HG03045 (cell line): ENCODE results near the gene BCL2L1.

Experiments
- ATAC-seq: cut with Tn5 transposase; IDR thresholded peaks from one replicate; pipeline ENCODE4 v1.9.1; 2021; ENCODE audit warnings: mild to moderate bottlenecking, moderate library complexity; ENCODE audit not compliant: unreplicated experiment

BCL2L1 gene

GRCh38 chr20:31731321-31731717 is 8.7 kb upstream of the BCL2L1 start:
- ATAC-seq: no peak

DNA sequence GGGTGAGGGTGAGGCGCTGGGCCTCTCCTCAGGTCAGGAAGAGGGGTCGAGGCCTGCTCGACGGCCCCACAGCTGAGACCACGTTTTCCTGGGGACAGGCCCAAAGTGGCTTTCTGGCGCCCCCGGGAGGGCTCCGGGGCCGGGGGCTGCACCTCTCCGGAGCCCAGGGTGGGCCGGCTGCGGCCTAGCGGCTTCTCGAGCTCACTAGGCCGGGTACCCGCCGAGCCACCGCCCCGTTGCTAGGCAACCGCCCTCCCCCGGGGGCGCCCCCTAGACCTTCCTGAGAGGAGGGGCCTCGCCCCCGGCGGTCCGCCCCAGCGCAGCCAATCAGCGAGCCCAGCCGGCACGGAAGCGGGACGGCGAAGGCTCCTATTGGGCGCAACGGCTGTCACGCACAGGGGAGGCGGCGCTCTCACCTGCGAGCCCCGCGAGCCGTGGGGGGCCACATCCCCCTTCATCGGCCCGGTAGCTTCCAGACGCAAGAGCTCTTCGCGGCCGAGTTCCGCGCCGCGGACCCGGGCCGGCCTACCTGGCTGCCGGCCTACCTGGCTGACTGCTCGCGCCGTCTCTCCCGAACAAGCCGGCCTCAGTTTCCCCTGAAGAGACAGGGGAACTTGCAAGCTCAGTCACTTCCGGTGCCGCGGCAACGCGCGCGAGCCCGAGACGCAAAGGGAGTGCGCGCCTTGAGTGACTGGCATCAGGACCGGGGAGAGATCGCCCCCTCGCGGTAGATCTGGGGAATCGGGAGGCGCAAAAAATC is 831 bp upstream of the BCL2L1 start:
- peak; percentile 88 for ATAC-seq

DNA sequence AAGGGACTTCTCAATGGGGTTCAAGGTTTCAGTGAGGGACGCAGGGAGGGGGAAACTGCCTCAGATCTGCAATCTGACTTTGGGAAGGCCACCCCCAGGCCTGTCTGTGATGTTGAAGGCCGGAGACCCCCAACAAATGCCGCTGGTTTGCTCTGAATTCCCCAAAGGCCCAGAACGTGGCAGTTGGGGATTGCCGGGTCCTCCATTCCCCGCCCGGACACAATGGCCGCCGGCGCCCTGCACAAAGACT is 326 bp upstream of the BCL2L1 start:
- ATAC-seq: peak; percentile 0

GRCh38 chr20:31721408-31722256 is 1.0 kb downstream of the BCL2L1 start:
- no peak for ATAC-seq

GRCh38 chr20:31720486-31721407 is 1.9 kb downstream of the BCL2L1 start:
- no peak for ATAC-seq

GRCh38 chr20:31719644-31720485 is 2.8 kb downstream of the BCL2L1 start:
- ATAC-seq: no peak

DNA sequence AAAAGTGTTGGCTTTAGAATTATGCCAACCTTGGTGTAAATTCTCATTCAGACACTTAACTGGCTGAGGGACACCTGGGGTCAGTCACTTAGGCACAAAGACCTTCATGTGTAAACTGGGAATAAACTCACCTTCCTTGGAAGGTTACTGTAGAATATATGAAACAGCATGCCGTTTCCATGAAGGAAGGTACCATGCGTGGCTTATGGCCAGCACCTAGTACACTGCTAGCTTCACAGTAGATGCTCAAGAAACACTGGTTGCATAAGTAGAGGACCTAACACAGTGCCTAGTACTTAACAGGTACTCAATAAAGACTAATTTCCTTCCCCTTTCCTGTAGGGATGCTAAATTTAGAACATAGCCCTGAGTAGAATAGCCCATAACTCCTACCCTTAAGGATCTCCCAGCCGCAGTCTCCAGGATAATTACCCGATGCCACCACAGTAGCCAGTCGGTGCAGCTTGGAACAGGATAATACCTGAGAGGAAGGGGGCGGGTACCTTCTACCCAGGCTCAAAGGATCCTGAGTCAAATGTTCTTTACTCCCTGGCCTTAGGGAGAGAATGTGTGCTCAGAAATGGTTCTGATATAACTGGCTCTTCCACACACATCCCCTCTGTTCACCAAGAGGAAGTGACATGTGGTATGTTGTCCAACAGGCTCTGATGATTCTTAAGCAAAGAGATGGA is 3.6 kb downstream of the BCL2L1 start:
- ATAC-seq: no peak

- ATAC-seq: peak; percentile 45
Observed at GRCh38 chr20:31717478-31718201, 5.0 kb downstream of the BCL2L1 start.

DNA sequence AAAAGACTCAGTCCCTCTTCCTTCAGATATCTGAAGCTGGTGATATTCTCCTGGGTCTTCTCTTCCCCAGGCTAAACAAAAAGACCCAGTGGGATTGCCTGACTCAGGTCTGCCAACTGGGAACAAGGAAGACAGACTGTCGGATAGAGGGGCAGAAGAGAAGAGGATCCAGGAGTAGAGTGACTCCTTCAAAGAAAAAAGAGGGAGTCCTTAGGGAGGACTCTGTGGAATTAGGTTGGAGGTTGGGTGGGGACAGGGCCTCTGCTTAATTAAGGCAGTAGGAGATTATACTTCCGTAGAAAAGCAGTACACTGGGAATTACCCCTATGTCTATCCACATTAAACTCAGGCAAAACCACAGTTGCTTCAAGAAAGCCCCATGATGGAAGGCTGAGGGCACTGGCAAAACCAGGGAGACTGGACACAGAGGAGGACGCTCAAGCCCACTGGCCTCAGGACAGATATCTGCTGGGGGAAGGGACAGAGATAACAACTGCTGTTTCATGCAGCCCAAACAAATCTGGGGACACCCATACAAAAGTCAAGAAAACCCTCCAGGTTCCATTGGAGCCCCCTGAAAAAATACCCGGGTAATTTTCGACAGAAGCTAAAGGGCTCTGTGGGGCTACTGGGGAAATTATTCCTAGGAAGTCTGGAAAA is 5.7 kb downstream of the BCL2L1 start:
- no peak for ATAC-seq

- ATAC-seq: no peak
Observed at GRCh38 chr20:31716351-31716750, 6.3 kb downstream of the BCL2L1 start.

DNA sequence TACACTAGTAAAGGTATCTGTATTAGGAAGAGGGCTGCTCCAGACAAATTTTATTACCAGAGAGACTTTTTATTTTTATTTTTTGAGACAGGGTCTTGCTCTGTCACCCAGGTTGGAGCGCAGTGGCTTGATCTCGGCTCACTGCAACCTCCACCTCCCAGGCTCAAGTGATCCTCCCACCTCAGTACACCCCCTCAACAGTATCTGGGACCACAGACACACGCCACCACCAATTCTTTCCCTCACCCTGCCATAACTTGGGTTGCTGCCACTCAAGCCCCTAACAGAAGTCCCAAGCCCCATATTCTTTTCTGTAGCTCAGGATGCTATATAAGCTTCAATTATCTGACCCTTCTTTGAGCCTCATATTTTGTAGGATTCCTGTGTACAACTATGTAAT is 6.9 kb downstream of the BCL2L1 start:
- ATAC-seq: no peak

DNA sequence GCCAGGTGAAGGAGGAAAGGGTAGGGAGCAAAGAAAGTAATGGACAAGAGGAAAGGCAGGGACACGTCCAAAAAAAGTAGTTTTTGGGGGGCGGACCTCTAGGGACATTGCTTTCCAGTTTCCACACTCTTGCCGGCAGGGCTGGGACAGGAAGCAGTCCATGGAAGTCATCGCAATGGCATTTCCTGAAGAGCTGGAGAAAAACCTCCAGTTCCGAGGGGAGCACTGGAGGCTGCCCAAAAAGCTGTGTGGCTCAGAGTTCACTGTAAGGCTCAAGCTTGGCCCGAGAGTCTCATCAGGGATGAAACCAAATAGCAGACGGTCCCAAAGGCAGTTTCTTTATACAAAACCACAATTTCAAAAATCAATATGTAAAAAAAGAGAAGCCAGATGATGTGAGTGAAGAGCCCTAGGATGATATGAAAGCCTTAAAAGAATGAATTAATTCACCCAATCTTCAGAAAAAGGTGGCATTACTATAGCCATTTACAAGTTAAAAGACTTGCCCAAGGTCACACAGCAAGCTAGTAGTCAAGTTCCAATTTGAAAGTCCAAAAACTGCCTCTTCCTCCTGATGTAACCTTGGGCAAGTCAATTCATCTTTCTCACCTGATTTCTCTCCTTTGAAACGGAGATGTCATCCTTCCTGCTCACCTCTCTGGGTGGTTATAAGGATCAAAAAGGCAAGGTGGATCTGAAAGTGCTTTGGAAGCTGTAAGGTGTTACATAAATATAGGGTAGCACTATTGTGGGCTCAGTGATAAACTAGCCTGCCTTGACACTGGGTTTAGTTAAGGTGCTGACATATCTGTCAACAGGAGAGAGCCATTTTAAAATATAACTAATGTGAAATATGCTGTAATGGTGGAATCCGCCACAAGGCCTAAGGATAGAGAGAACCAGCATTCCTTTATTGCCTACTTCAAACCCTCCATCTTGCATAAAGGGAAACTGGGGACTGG is 9.1 kb downstream of the BCL2L1 start:
- ATAC-seq: no peak

DNA sequence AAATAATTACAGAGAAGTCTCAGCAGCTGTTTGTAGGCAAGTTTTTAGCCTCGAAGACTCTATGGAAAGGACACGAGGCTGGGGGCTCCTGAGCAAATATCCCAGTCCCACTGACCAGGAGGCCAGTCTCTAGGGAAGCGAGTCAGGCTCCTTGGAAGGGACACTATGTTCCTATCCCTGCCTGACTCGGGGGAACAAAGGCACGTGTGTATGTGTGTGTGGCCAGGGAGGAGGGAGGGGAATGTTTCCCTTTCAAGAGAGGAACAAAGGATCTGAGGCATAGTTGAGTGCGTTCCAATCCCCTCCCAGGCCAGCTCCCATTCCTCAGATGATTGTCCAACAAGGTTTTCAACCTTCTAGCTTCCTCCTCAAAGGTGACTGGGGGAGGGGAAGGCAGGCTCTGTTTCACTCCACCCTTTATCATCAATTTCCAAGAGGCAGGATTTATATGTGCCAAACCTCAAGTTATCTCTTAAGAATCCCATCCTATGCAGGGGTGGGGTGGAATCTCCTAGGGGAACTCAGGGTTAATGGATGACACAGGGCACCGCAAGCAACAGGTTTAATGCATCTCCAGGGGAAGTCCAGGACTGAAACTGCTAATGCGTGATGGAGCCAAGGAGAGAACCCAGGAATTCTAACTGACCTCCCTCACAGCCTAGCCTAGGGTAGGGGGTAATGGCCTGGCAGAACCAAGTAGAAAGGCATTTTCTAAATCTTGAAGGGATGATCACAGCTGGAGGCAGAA is 9.9 kb downstream of the BCL2L1 start:
- ATAC-seq: no peak

GRCh38 chr20:31712112-31712553 is 10.5 kb downstream of the BCL2L1 start:
- no peak for ATAC-seq

DNA sequence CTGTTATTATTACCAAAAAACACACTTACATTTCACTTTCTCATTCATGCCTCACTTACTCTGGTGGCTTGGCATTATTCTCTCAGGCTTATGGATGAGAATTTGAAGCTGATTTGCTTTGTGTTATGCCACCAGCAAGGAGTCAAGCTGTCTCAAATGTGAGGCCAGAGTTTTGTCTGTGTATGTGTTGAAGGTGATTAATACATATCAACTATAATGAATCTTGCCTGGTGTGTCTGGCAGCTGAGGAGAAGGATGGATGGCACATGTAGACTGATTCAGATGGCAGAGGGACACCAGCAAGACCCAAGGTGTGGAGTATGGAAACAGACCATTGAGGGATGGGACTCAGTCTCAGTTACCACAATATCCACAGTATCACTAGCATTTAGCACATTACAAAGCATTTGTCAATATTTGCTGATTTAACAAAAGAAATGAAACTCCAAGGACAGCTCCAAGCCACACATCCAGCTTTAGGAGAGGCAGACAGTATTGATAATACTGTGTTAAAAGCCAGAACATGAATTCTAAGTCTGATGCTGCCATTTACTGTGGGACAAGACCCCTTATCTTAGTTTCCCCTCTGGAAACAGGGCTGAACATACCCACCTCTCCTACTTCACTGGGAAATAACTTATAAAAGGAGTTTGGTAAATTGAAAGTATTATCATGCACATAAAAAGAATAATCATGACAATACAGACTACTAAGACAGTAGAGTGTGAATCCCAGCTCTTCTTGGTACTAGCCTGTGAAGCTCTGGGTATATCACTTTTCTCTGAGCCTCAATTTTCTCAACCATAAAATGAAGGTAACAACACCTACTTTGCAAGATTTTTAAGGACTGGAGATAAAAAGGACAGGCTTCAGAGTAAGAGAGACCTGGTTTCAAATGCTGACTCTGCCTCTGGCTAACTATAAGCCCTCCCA is 11.2 kb downstream of the BCL2L1 start:
- no peak for ATAC-seq
